HFFc6 (cell line): Measurements from ENCODE around the gene AFAP1. TPM values are rescaled to one million over a fixed set of nuclear protein-coding genes. Genes with fewer than 3 reads are reported as not detected.
A peak's percentile ranks its signal among the peaks of the same experiment; 100 is the strongest.

Experiments used
- DNase-seq: peaks from one replicate; pipeline ENCODE4 v3.0.0-alpha.2; 2018
- H3K27ac Mint-ChIP-seq: 2 replicates; pipeline ENCODE4 v1.8.0; 2020; ENCODE audit warnings: mild to moderate bottlenecking, mixed read lengths
- H3K27me3 Mint-ChIP-seq: 2 replicates; pipeline ENCODE4 v1.8.0; 2021; ENCODE audit warnings: mild to moderate bottlenecking, moderate library complexity, mixed read lengths; ENCODE audit not compliant: insufficient read depth
- H3K36me3 Mint-ChIP-seq: 2 replicates; pipeline ENCODE4 v1.8.0; 2021; ENCODE audit warnings: low read depth, mixed read lengths
- H3K4me1 Mint-ChIP-seq: 2 replicates; pipeline ENCODE4 v1.8.0; 2020; ENCODE audit warnings: low read depth, mixed read lengths
- H3K4me3 Mint-ChIP-seq: 2 replicates; pipeline ENCODE4 v1.8.0; 2020; ENCODE audit warnings: mild to moderate bottlenecking, moderate library complexity, mixed read lengths
- H3K9me3 Mint-ChIP-seq: 2 replicates; pipeline ENCODE4 v1.8.0; 2020; ENCODE audit warnings: mild to moderate bottlenecking, mixed read lengths
- CTCF ChIP-seq: fragments of 200-600 bp; sonication (generic); IDR thresholded peaks from 2 replicates; pipeline ENCODE4 v1.5.0; 2021; ENCODE audit warnings: antibody characterized with exemption, mild to moderate bottlenecking
- total RNA-seq, 6 experiments: library from RNA; stranded (reverse); fragmentation: NEBNext Ultra II Directional; extraction: Animal tissue kit (Norgen Biotek cat#: 25700); gene quantifications; 2 replicates in 1 of 6; 3 replicates in 5 of 6; pipeline ENCODE4 v1.2.3, GENCODE V29; 2021

Gene AFAP1
- total RNA-seq, 6 experiments from 2014 or later: 99.7 to 116 (median 107) TPM

- H3K9me3 Mint-ChIP-seq: no peaks in the 10 kb centered on the region
- H3K27ac Mint-ChIP-seq: peak overlapping the region; percentile 16; the same call in 1 of the 2 replicates
- DNase-seq: no peak
- no peak overlapping the region for H3K4me3 Mint-ChIP-seq
- H3K36me3 Mint-ChIP-seq: peaks cover 76% of the 10 kb centered on the region
- H3K4me1 Mint-ChIP-seq: peaks cover 55% of the 10 kb centered on the region
- TF ChIP-seq CTCF: no peak
- H3K27me3 Mint-ChIP-seq: peaks cover 21% of the 10 kb centered on the region
These were observed 162.5 kb downstream of the AFAP1 start for GRCh38 chr4:7777017-7777710.

GRCh38 chr4:7775396-7775795 is 164.3 kb downstream of the AFAP1 start:
- peaks cover 40% of the 10 kb centered on the region for H3K4me1 Mint-ChIP-seq
- H3K27ac Mint-ChIP-seq: peak overlapping the region; percentile 10; the same call in 1 of the 2 replicates
- DNase-seq: no peak

GRCh38 chr4:7774301-7775294 is 165.1 kb downstream of the AFAP1 start:
- TF ChIP-seq CTCF: no peak
- Mint-ChIP-seq H3K4me1 (peaks cover 40% of the 10 kb centered on the region), H3K9me3 (no peaks in the 10 kb centered on the region), H3K4me3 (peak overlapping the region; percentile 22; the same call in 1 of the 2 replicates), H3K27me3 (peaks cover 25% of the 10 kb centered on the region), H3K36me3 (peaks cover 84% of the 10 kb centered on the region), H3K27ac (no peak overlapping the region; the same call in 1 of the 2 replicates)
- DNase-seq: no peak

More at GRCh38 chr4:7775396-7775795, 164.3 kb downstream of the AFAP1 start:
- no peaks in the 10 kb centered on the region for H3K9me3 Mint-ChIP-seq
- H3K36me3 Mint-ChIP-seq: peaks cover 80% of the 10 kb centered on the region
- H3K27me3 Mint-ChIP-seq: peaks cover 25% of the 10 kb centered on the region
- H3K4me3 Mint-ChIP-seq: no peak overlapping the region
- TF ChIP-seq CTCF: no peak

GRCh38 chr4:7773401-7774180 is 166.1 kb downstream of the AFAP1 start:
- H3K4me1 Mint-ChIP-seq: peaks cover 31% of the 10 kb centered on the region
- no peak for TF ChIP-seq CTCF
- no peak for DNase-seq
- peaks cover 23% of the 10 kb centered on the region for H3K27me3 Mint-ChIP-seq
- H3K4me3 Mint-ChIP-seq: peak overlapping the region; percentile 32; the same call in 1 of the 2 replicates
- H3K27ac Mint-ChIP-seq: peak overlapping the region; percentile 79; the same call in 1 of the 2 replicates
- H3K9me3 Mint-ChIP-seq: no peaks in the 10 kb centered on the region
- H3K36me3 Mint-ChIP-seq: peaks cover 80% of the 10 kb centered on the region
